DND-41 (cell line): ENCODE measurements around the gene BCL2L14.

Experiments
- ATAC-seq: fragments of 200-7000 bp; cut with Tn5 transposase; 3 replicates; pipeline ENCODE4 v1.9.1; 2021; ENCODE audit warnings: low read depth; ENCODE audit not compliant: insufficient read depth
- DNase-seq: peaks from one replicate; pipeline ENCODE4 v3.0.0-alpha.2; 2020
- H2AFZ ChIP-seq: 2 replicates; pipeline ENCODE4 v1.6.0; 2012; ENCODE audit warnings: low read depth, low read length
- H3K27ac ChIP-seq: 2 replicates; pipeline ENCODE4 v1.5.1; 2012; ENCODE audit warnings: low read length, inconsistent platforms
- H3K27me3 ChIP-seq: fragments of 200-600 bp; sonication (generic); 2 replicates; pipeline ENCODE4 v1.6.0; 2012; ENCODE audit warnings: low read length, mild to moderate bottlenecking, inconsistent platforms; ENCODE audit not compliant: insufficient read depth, poor library complexity
- H3K36me3 ChIP-seq: 2 replicates; pipeline ENCODE4 v1.5.1; 2012; ENCODE audit warnings: low read length, inconsistent platforms; ENCODE audit not compliant: insufficient read depth
- H3K4me1 ChIP-seq: 2 replicates; pipeline ENCODE4 v1.5.1; 2012; ENCODE audit warnings: mild to moderate bottlenecking, low read length; ENCODE audit not compliant: insufficient read depth
- H3K4me2 ChIP-seq: 2 replicates; pipeline ENCODE4 v1.6.0; 2012; ENCODE audit warnings: mild to moderate bottlenecking, moderate library complexity, low read length, inconsistent platforms; ENCODE audit not compliant: insufficient read depth
- H3K4me3 ChIP-seq, 2 experiments: fragments of 200-600 bp in 1 of 2; shearing (Covaris generic) in 1 of 2; 2 replicates each; pipeline ENCODE4 v1.5.1; 2012 to 2016; ENCODE audit warnings: inconsistent platforms in 2 of 2, low read length in 2 of 2, mild to moderate bottlenecking in 2 of 2, low read depth in 1 of 2, moderate library complexity in 1 of 2
- H3K79me2 ChIP-seq: 2 replicates; pipeline ENCODE4 v1.6.0; 2012; ENCODE audit warnings: low read length, inconsistent platforms; ENCODE audit not compliant: insufficient read depth
- H3K9ac ChIP-seq: 2 replicates; pipeline ENCODE4 v1.6.0; 2012; ENCODE audit warnings: low read depth, mild to moderate bottlenecking, inconsistent platforms, low read length, moderate library complexity
- H3K9me3 ChIP-seq: 2 replicates; pipeline ENCODE4 v1.5.1; 2012; ENCODE audit warnings: low read length, moderate library complexity, mild to moderate bottlenecking, inconsistent platforms; ENCODE audit not compliant: insufficient read depth, severe bottlenecking
- H4K20me1 ChIP-seq: 2 replicates; pipeline ENCODE4 v1.6.0; 2012; ENCODE audit warnings: low read length; ENCODE audit not compliant: insufficient read depth
- EZH2 ChIP-seq: IDR thresholded peaks from 3 replicates; pipeline ENCODE4 v1.6.1; 2012; ENCODE audit warnings: borderline replicate concordance, low read depth, mild to moderate bottlenecking, moderate library complexity, low read length, inconsistent platforms; ENCODE audit not compliant: severe bottlenecking
- TF ChIP-seq, protein P1 (sequence below): IDR thresholded peaks from 2 replicates; pipeline ENCODE4 v1.5.1; 2012; ENCODE audit warnings: borderline replicate concordance, low read length, moderate library complexity, mild to moderate bottlenecking; ENCODE audit not compliant: poor library complexity, severe bottlenecking; ENCODE audit errors: extremely low read depth

Gene BCL2L14

DNA sequence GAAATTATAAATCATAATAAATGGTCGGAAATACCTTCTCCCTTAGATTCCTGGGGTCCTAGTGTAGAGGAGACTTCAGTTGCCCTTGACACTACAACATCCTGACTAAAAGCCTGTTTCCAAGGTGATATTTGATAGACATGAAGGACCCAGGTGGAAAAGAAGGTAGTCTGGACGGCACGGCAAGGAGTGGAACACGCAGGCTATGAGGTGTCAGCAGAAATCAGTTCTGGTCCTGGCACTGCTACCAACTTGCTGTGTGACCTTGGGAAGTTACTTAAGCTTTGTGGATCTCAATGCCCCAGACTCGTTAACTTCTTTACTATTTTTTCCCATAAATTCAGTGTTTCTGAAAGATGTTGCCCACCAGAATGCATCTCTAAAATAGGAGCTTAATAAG lies 36.9 kb upstream of the BCL2L14 start:
- no peak overlapping the region for H3K4me3 ChIP-seq
- no peaks in the 10 kb centered on the region for H3K9me3 ChIP-seq
- H3K36me3 ChIP-seq = no peaks in the 10 kb centered on the region
- no peaks in the 10 kb centered on the region for H3K79me2 ChIP-seq
- H3K27ac ChIP-seq = no peak overlapping the region
- ATAC-seq (no peak), DNase-seq (no peak)
- H3K4me2 ChIP-seq = no peak overlapping the region
- no peaks in the 10 kb centered on the region for H4K20me1 ChIP-seq
- H3K4me1 ChIP-seq = peaks cover 12% of the 10 kb centered on the region
- no peaks in the 10 kb centered on the region for H3K27me3 ChIP-seq
- H2AFZ ChIP-seq = no peak overlapping the region
- TF ChIP-seq EZH2 = no peak
- TF ChIP-seq, protein P1, sequence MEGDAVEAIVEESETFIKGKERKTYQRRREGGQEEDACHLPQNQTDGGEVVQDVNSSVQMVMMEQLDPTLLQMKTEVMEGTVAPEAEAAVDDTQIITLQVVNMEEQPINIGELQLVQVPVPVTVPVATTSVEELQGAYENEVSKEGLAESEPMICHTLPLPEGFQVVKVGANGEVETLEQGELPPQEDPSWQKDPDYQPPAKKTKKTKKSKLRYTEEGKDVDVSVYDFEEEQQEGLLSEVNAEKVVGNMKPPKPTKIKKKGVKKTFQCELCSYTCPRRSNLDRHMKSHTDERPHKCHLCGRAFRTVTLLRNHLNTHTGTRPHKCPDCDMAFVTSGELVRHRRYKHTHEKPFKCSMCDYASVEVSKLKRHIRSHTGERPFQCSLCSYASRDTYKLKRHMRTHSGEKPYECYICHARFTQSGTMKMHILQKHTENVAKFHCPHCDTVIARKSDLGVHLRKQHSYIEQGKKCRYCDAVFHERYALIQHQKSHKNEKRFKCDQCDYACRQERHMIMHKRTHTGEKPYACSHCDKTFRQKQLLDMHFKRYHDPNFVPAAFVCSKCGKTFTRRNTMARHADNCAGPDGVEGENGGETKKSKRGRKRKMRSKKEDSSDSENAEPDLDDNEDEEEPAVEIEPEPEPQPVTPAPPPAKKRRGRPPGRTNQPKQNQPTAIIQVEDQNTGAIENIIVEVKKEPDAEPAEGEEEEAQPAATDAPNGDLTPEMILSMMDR = no peak
- no peak overlapping the region for H3K9ac ChIP-seq

DNA sequence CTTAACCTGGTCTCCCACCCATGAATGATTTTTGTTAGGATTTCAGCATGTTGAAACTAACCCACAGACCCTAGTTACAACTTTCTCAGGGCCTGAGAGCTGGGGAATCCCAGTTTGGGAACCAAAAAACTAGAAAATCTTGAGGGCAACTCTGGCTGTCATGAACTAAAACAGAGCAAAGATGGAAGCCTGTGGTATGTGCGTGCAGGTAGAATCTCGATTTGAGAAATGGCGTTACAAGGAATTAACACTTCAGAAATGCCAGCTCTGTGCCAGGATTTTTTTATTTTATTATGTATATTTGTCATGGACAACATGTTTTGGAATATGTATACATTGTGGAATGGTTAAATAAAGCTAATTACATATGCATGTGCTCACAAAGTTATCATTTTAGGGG lies 36.4 kb upstream of the BCL2L14 start:
- no peaks in the 10 kb centered on the region for H3K9me3 ChIP-seq
- no peak for DNase-seq
- no peak overlapping the region for H3K4me2 ChIP-seq
- ATAC-seq = no peak
- H2AFZ ChIP-seq = no peak overlapping the region
- no peak overlapping the region for H3K9ac ChIP-seq
- H3K4me1 ChIP-seq = peaks cover 12% of the 10 kb centered on the region
- no peaks in the 10 kb centered on the region for H3K79me2 ChIP-seq
- TF ChIP-seq EZH2 = no peak
- TF ChIP-seq, protein P1 = no peak
- H3K36me3 ChIP-seq = no peaks in the 10 kb centered on the region
- no peak overlapping the region for H3K27ac ChIP-seq
- H4K20me1 ChIP-seq = no peaks in the 10 kb centered on the region
- no peaks in the 10 kb centered on the region for H3K27me3 ChIP-seq
- H3K4me3 ChIP-seq = no peak overlapping the region

DNA sequence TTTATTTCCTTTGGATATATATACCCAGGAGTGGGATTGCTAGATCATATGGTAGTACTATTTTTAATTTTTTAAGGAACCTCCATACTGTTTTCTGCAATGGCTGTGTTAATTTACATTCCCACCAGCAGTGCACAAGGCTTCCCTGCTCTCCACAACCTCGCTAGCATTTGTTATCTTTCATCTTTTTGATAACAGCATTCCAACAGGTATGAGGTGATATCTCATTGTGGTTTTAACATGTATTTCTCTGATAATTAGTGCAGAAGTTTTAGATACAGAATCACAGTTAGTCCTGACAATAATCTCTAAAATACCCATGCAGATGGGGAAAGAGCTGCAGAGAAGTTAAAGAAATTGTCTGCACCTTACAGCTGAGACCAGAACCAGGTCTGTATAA lies 35.5 kb upstream of the BCL2L14 start:
- no peaks in the 10 kb centered on the region for H3K9me3 ChIP-seq
- H3K9ac ChIP-seq = no peak overlapping the region
- H3K4me1 ChIP-seq = peaks cover 12% of the 10 kb centered on the region
- no peak overlapping the region for H3K4me3 ChIP-seq
- no peak overlapping the region for H2AFZ ChIP-seq
- TF ChIP-seq, protein P1 = no peak
- no peak for TF ChIP-seq EZH2
- no peaks in the 10 kb centered on the region for H3K79me2 ChIP-seq
- no peaks in the 10 kb centered on the region for H3K27me3 ChIP-seq
- ATAC-seq = no peak
- no peak for DNase-seq
- H3K27ac ChIP-seq = no peak overlapping the region
- no peaks in the 10 kb centered on the region for H4K20me1 ChIP-seq
- no peak overlapping the region for H3K4me2 ChIP-seq
- no peaks in the 10 kb centered on the region for H3K36me3 ChIP-seq

DNA sequence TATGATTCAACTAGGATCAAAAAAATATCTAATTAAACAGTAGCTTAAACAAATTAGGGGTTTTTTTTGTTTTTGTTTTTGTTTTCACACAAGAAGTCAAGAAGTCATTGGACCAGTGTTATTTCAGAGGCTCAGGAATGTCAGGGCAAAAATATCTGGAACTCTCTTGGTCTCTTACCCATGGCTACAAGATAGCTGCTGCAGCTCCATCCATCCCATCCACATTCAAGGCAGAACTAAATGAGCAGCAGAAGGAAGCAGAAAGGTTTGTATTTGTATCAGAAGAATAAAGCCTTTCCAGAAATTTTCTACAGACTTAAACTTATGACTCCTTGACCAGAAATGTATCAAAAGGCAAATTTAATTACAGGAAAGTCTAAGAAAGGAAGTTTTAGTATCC lies 33.8 kb upstream of the BCL2L14 start:
- Histone ChIP-seq H3K4me3 (no peak overlapping the region), H3K27ac (no peak overlapping the region), H4K20me1 (no peaks in the 10 kb centered on the region), H3K36me3 (no peaks in the 10 kb centered on the region), H2AFZ (no peak overlapping the region), H3K4me2 (no peak overlapping the region), H3K4me1 (peaks cover 12% of the 10 kb centered on the region), H3K27me3 (no peaks in the 10 kb centered on the region), H3K9me3 (no peaks in the 10 kb centered on the region), H3K79me2 (no peaks in the 10 kb centered on the region), H3K9ac (no peak overlapping the region)
- DNase-seq (no peak), ATAC-seq (no peak)
- no peak for TF ChIP-seq EZH2
- TF ChIP-seq, protein P1 = no peak
